IPS-15b (cell line): ENCODE results near the gene PITPNM3.
A peak's percentile ranks its signal among the peaks of the same experiment; 100 is the strongest.

Experiments
- H3K27me3 ChIP-seq: one replicate; pipeline ENCODE4 v1.6.1; 2013; ENCODE audit warnings: low read length; ENCODE audit not compliant: control insufficient read depth, insufficient read depth
- H3K36me3 ChIP-seq: one replicate; pipeline ENCODE4 v1.6.1; 2013; ENCODE audit warnings: low read length; ENCODE audit not compliant: control insufficient read depth, insufficient read depth
- H3K4me1 ChIP-seq: one replicate; pipeline ENCODE4 v1.6.1; 2013; ENCODE audit warnings: mild to moderate bottlenecking, low read length; ENCODE audit not compliant: control insufficient read depth, insufficient read depth
- H3K4me3 ChIP-seq: one replicate; pipeline ENCODE4 v1.5.1; 2013; ENCODE audit warnings: low read depth, low read length
- H3K9ac ChIP-seq: one replicate; pipeline ENCODE4 v1.6.1; 2013; ENCODE audit warnings: low read depth, mild to moderate bottlenecking, low read length
- H3K9me3 ChIP-seq: one replicate; pipeline ENCODE4 v1.6.1; 2013; ENCODE audit warnings: mild to moderate bottlenecking, low read length; ENCODE audit not compliant: control insufficient read depth, insufficient read depth

Gene PITPNM3

GRCh38 chr17:6457688-6458459 is 98.5 kb downstream of the PITPNM3 start:
- no peaks in the 10 kb centered on the region for H3K27me3 ChIP-seq
- H3K9me3 ChIP-seq: no peaks in the 10 kb centered on the region
- H3K4me3 ChIP-seq: no peak overlapping the region
- no peaks in the 10 kb centered on the region for H3K36me3 ChIP-seq
- H3K9ac ChIP-seq: no peak overlapping the region
- H3K4me1 ChIP-seq: peaks cover 10% of the 10 kb centered on the region

DNA sequence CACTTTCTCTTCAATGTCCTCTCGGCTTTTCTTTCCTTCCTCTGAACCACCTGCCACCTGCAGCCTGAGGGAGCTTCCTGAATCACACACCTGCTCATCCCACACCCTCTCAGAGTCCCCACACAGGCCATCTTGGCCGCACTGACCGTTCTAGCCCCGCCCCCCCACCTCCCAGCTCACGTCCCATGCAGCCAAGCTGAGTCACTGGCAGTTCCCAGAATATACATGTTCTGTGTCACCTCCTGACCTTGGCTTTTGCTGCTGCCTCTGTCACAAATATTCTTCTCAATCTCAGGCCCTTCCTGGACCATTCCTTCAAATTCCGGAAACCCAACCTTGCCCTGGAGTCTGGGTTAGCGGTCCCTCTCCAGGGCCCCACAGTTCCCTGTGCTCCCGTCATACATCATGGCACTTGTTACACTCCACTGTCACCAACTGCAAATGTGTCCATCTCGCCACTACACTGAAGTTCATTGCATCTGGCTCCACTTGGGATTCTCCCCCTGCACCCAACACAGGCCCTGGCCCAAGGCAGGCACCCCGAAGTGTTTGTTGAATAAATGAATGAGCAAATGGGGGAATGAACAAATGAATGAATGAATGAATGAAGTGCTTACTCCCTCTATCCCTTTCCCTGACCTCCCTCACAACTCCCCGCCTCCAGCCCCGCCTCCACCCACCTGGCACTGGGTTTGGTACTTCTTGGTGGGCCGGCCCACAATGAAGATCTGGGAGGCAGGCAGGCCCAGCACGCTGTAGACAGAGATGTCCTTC is 99.3 kb downstream of the PITPNM3 start:
- H3K9ac ChIP-seq: no peak overlapping the region
- no peaks in the 10 kb centered on the region for H3K27me3 ChIP-seq
- H3K4me1 ChIP-seq: peaks cover 16% of the 10 kb centered on the region
- H3K4me3 ChIP-seq: no peak overlapping the region
- no peaks in the 10 kb centered on the region for H3K36me3 ChIP-seq
- H3K9me3 ChIP-seq: no peaks in the 10 kb centered on the region

DNA sequence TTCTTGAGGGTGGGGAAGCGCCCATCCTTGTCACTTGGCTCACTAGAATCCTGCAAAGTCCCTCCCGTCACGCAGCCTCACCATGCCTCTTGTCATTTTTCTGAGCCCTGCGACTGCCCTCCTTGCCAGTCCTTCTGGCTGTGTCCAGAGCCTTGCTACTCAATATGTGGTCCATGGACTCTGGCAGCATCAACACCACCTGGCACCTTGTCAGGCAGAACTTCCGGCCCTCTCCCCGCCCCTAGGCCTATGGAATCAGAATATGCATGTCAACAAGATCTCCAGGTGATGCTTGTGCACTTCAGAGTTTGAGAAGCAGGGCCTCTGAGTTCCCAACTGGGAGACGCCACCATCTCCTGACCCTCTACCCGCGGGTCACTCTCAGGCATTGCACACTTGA is 100.0 kb downstream of the PITPNM3 start:
- Histone ChIP-seq H3K4me3 (no peak overlapping the region), H3K9ac (no peak overlapping the region), H3K9me3 (no peaks in the 10 kb centered on the region), H3K27me3 (no peaks in the 10 kb centered on the region), H3K36me3 (no peaks in the 10 kb centered on the region), H3K4me1 (peaks cover 18% of the 10 kb centered on the region)

GRCh38 chr17:6455321-6455705 is 101.0 kb downstream of the PITPNM3 start:
- Histone ChIP-seq H3K36me3 (peaks cover 3% of the 10 kb centered on the region), H3K9me3 (no peaks in the 10 kb centered on the region), H3K4me1 (peaks cover 25% of the 10 kb centered on the region), H3K4me3 (peak overlapping the region; percentile 63), H3K27me3 (no peaks in the 10 kb centered on the region), H3K9ac (peak overlapping the region; percentile 47)

- no peaks in the 10 kb centered on the region for H3K27me3 ChIP-seq
- peaks cover 25% of the 10 kb centered on the region for H3K4me1 ChIP-seq
- H3K4me3 ChIP-seq: peak overlapping the region; percentile 63
- peaks cover 9% of the 10 kb centered on the region for H3K36me3 ChIP-seq
- peak overlapping the region; percentile 47 for H3K9ac ChIP-seq
- H3K9me3 ChIP-seq: no peaks in the 10 kb centered on the region
Observed at GRCh38 chr17:6454495-6455320, 101.6 kb downstream of the PITPNM3 start.

- Histone ChIP-seq H3K4me3 (no peak overlapping the region), H3K9ac (no peak overlapping the region), H3K4me1 (peaks cover 25% of the 10 kb centered on the region), H3K27me3 (no peaks in the 10 kb centered on the region), H3K36me3 (peaks cover 22% of the 10 kb centered on the region), H3K9me3 (no peaks in the 10 kb centered on the region)
Observed at GRCh38 chr17:6453279-6454024, 102.9 kb downstream of the PITPNM3 start.

GRCh38 chr17:6452471-6453266 is 103.7 kb downstream of the PITPNM3 start:
- Histone ChIP-seq H3K27me3 (no peaks in the 10 kb centered on the region), H3K9ac (peak overlapping the region; percentile 65), H3K4me3 (no peak overlapping the region), H3K4me1 (peaks cover 25% of the 10 kb centered on the region), H3K36me3 (peaks cover 27% of the 10 kb centered on the region), H3K9me3 (no peaks in the 10 kb centered on the region)

DNA sequence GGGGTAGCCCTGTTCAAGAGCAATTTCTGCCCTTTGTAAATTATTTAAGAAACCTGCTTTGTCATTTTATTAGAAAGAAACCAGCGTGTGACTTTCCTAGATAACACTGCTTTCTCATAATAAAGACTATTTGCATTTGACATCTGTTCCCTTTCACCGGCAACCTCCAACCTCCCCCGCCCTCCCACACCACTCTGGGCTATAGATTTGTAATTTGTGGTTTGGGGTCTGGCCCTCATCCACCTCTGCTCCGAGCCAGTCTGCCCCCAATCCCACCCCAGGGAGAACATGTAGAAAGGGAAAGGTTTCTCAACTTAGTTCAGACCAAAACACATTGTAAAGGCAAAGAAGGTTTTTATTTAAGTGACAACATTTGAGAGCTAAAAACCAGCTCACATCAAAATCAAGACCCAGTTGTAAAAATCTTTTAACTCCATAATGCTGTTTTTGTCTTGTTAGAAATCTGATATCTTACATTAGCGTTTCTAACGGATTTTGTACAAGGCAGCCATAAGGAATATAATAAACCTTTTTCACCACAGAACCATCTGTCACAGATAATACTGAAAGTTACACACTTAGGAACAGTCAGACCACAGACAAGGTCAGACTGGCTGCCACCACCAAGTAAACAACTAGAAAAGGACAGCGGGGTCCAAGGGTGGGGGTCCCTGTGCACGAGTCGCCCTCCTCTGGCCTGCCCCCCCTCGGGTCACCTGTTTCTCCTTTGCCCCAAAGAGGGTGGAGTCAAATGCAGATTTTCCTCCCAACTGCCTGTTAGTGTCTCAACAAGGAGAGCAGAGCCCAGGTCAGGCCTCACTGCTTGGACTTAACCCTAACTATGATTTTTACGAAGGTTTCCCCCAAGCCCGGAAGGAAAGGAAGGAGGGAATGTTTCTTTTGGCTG is 105.2 kb downstream of the PITPNM3 start:
- Histone ChIP-seq H3K9ac (no peak overlapping the region), H3K4me1 (peaks cover 22% of the 10 kb centered on the region), H3K36me3 (peaks cover 40% of the 10 kb centered on the region), H3K9me3 (no peaks in the 10 kb centered on the region), H3K27me3 (no peaks in the 10 kb centered on the region), H3K4me3 (peak overlapping the region; percentile 8)

DNA sequence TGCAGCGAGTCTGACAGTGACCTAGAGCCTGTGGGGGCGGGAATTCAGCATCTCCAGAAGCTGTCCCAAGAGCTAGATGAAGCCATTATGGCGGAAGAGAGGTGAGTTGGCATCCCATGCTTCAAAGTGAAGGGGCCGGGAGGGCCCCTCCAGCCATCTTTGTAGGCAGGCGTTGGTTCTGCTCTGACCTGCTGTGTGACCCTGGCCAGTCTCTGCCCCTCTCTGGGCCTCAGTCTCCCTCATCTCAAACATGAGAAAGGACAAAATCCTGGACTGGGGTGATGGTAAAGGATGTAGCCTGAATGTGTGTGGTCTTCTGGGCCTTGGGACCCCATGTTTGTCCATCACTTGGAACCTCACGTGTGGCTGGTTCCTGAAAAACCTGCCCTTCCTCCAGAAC is 107.0 kb downstream of the PITPNM3 start:
- no peaks in the 10 kb centered on the region for H3K27me3 ChIP-seq
- H3K4me3 ChIP-seq: no peak overlapping the region
- H3K9ac ChIP-seq: no peak overlapping the region
- H3K36me3 ChIP-seq: peaks cover 45% of the 10 kb centered on the region
- H3K9me3 ChIP-seq: no peaks in the 10 kb centered on the region
- H3K4me1 ChIP-seq: peaks cover 22% of the 10 kb centered on the region

GRCh38 chr17:6448473-6448872 is 107.9 kb downstream of the PITPNM3 start:
- Histone ChIP-seq H3K27me3 (no peaks in the 10 kb centered on the region), H3K4me3 (no peak overlapping the region), H3K4me1 (peaks cover 22% of the 10 kb centered on the region), H3K9me3 (no peaks in the 10 kb centered on the region), H3K36me3 (peaks cover 45% of the 10 kb centered on the region), H3K9ac (no peak overlapping the region)
